NCI-H1105 (cell line): ENCODE measurements around the gene TEX264.
"Not testable (repeated sequence)": the region's sequence is repeated elsewhere in the genome, so short reads cannot be mapped to it uniquely, and the experiment has no call there.

Experiments used
- DNase-seq: peaks from one replicate; lab custom pipeline; 2025; lab: John Stamatoyannopoulos, UW

TEX264 gene, protein sequence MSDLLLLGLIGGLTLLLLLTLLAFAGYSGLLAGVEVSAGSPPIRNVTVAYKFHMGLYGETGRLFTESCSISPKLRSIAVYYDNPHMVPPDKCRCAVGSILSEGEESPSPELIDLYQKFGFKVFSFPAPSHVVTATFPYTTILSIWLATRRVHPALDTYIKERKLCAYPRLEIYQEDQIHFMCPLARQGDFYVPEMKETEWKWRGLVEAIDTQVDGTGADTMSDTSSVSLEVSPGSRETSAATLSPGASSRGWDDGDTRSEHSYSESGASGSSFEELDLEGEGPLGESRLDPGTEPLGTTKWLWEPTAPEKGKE

DNA sequence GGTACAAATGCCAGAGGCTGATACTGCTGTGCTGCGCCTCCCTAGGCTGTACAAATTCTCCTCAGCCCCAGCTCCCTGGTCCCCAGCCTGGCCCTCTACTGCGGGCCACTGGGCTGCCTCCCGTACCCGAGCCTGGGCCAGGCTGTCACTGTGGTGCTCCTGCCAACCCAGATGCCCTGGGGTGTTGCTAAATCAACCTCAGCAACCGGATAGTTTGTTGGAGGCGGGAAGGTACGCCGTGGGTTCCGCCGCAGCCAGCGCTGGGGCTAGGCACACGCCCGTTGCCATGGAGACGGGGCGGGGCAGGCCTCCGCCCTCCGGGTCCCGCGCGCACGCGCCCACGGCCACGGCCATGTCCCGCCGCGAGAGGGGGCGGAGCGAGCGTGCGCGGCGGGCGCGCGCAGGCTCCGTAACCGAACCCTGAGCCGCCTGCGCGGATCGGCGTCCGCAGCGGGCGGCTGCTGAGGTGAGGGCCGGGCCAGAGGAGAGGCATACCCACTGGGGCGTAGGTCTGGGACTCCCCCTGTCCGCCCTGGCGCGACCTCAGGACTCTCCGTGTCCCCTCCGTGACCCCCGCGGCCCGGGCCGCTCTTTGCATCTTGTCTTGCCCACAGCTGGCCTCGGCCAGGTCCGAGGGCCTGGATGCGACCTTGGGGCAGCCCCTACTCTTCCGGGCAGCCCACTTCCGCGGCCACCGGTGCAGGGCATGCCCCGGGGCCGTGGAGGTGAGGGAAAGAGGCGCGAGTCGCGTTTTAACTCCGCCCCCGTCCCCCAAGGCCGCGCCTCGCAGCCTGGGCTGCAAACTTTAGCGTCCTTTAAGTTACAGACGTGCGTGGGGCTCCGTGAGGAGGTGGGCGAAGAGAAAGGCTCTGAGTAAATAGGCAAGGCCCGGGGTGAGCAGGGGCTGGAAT lies at the start of gene TEX264:
TSS of gene TEX264 (plus strand) at position 430 of the 911 bp plus-strand sequence. CDS start 3,053 bp downstream, outside the sequence.
- peak; percentile 80 for DNase-seq

DNA sequence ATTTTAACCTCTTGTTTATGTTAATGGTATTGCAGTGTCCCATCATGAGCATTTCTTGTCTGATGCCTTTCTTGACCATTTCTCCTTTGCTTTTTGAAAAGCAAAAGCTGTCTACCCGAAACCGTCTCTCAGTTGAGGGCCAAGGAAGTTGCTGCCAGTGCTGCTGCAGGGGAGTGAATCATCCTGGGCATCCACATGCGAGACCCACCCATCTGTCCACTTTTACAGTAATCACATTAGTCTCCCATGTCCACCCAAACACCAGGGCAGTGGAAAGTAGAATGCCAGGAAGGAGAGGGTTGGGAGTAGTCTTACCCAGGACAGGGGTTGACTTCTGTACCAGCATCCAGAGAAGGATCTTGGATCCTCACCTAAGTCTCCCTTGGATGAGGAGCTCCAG lies 48.6 kb upstream of the TEX264 start:
- DNase-seq = no peak

DNA sequence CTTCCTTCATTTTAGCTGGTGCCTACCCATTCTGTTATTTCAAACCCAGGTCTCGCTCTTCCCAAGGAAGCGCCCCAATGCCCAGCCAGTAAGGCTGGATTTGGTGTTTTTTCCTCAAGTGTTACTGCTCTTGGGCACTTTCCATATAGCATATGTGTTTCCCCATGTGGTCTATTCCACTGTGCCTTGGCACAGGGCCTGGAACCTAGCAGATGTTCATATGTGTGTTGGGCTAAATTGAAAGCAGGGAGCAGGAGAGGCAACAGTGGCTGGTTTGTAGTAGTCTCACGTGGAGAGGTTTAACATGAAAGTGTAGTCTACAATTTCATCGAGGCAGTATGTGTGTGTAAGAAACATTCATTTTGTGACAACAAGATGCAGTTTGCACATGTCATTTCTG lies 48.2 kb upstream of the TEX264 start:
- no peak for DNase-seq

DNA sequence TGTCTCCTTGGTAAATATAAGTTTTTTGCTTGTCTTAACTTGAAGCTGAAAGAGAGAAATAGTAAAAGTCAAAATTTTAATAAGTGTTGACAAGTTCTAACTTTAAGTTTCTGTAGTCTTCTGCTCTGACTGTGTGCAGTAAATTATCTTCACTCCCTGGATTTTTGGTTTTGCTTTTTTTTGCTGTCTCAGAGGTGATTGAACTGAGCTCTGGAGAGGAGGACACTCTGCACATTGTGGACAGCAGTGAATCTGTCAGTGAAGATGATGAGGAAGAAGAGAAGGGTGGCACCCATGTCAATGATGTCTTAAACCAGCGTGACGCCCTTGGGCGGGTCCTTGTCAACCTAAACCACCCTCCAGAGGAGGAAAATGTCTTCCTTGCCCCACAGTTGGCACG lies 40.5 kb upstream of the TEX264 start:
- DNase-seq = no peak

DNA sequence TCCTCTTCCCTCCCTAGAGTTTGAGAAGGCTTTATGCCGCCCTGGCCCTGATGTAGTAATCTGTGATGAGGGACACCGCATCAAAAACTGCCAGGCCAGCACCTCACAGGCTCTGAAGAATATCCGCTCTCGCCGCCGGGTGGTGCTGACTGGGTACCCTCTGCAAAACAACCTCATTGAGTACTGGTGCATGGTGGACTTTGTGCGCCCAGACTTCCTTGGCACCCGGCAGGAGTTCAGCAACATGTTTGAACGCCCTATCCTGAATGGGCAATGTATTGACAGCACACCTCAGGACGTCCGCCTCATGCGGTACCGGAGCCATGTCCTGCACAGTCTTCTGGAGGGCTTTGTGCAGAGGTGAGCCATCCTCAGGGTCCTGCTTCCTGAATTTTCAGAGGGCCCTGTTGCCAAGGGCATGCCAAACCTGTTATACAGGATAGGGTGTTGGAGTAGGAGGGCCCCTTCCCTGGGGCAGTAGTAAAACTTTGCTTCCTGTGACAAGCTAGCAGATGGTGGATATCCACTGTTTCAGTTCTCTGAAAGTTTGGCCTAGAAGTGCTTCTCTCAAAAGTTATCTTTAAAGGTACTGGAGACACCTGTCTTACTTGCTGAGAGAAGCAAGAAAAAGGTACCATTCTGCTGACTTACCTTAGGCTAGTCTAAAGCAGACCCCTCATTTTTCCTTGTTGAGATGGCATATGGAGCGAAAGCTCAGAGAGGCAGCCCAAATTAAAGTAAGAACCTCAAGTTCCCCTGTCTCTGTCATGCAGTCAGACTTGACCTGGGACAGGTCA lies 33.7 kb upstream of the TEX264 start:
- no peak for DNase-seq

DNA sequence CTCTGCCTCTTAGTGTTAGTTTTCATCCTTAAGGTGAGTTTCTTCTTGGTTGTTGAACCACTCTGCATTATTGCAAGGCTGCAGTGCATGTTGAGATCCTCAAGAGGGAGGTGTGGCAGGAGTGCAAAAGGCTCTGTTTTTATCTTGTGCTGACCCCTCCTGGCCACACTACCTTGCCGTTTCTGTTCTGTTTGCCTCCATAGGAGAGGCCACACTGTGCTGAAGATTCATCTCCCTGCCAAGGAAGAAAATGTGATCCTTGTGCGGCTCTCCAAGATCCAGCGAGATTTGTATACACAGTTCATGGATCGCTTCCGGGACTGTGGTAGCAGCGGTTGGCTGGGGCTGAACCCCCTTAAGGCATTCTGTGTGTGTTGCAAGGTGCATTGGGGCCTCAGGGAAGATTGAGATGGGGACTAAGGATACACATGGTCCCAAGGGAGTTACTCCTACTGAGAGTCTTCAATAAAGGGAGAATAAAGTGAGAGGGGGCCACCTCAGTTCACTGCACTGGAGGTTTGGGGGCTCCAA lies 33.0 kb upstream of the TEX264 start:
- no peak for DNase-seq

DNA sequence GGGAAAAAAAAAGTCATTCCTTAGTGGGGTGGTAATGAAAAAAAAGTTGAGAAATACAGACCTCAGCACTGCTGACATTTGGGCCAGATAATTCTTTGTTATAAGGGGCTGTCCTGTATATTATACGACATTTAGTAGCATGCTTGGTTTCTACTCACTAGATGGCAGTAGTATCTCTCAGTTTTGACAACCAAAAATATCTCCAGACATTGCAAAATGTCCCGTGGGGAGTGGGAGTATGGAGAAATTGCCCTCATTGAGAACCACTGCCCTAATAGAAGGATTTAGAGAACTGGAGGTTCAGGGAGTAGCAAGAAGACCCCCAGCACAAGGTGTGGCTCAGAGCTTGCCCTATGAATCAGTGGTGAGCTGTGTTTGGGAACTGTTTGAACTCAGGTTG lies 28.6 kb upstream of the TEX264 start:
- no peak for DNase-seq

DNA sequence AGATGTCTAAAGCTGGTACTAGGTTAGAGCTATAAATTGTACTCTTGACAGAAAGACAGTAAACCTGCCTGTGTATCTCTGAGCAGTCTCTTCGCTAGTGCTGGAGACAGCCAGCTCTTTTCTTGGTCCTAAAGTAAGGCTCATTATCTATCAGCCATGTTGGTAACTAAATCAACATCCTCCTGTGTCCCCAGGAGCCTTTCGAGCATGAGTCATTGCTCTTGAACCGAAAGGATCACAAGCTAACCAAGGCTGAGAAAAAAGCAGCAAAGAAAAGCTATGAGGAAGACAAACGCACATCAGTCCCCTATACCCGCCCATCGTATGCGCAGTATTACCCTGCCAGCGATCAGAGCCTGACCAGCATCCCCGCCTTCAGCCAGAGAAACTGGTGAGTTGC lies 25.0 kb upstream of the TEX264 start:
- no peak for DNase-seq

DNA sequence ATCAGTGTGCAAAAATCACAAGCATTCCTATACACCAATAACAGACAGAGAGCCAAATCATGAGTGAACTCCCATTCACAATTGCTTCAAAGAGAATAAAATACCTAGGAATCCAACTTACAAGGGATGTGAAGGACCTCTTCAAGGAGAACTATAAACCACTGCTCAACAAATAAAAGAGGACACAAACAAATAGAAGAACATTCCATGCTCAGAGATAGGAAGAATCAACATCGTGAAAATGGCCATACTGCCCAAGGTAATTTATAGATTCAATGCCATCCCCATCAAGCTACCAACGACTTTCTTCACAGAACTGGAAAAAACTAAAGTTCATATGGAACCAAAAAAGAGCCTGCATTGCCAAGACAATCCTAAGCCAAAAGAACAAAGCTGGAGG lies 18.9 kb upstream of the TEX264 start:
- DNase-seq = not testable (repeated sequence)

DNA sequence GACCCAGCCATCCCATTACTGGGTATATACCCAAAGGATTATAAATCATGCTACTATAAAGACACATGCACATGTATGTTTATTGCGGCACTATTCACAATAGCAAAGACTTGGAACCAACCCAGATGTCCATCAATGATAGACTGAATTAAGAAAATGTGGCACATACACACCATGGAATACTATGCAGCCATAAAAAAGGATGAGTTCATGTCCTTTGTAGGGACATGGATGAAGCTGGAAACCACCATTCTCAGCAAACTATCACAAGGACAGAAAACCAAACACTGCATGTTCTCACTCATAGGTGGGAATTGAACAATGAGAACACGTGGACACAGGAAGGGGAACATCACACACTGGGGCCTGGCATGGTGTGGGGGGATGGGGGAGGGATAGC lies 17.6 kb upstream of the TEX264 start:
- DNase-seq = not testable (repeated sequence)

DNA sequence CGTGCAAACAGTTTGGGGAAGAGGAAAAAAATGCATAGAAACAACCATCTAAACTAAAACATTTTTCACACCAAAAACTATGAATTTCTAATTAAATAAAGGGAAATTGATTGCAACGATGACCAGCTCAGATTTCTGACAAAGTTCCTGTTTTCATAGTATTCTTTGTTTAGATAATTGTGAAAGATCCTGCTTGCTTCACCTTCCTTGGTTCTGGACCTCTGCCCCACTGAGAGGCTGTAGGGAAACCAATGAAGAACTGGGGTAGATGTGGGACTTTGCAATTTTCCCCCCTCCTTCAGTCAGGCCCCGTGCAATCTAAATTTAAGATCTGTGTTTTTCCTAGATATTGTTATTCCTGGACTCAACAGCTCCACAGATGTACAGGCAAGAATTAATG lies 13.8 kb upstream of the TEX264 start:
- no peak for DNase-seq

DNA sequence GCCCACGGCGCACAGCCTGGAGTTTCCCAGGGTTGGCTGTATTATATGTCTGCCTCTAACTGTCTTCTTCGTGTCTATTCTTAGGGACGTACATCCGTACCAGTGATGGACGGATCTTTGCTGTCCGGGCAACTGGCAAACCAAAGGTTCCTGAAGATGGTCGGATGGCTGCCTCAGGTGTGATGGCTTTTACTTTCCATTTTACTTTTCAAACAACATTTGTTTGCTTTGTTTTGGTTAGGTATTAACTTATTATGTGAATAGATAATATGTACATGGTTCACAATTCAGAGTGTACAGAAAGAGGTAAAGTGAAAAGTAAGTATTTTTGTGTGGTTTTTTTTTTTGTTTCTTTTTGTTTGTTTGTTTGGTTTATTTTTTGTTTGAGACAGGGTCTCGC lies 11.1 kb upstream of the TEX264 start:
- no peak for DNase-seq

DNA sequence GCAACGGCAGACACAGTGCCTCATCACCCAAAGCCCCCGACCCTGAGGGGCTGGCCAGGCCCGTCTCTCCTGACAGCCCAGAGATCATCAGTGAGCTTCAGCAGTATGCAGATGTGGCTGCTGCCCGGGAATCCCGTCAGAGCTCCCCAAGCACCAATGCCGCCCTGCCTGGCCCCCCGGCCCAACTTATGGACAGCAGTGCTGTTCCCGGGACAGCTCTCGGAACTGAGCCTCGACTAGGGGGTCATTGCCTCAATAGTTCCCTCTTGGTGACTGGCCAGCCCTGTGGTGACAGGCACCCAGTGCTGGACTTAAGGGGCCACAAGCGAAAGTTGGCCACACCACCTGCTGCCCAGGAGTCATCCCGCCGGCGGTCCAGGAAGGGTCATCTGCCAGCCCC lies 8.6 kb upstream of the TEX264 start:
- no peak for DNase-seq

DNA sequence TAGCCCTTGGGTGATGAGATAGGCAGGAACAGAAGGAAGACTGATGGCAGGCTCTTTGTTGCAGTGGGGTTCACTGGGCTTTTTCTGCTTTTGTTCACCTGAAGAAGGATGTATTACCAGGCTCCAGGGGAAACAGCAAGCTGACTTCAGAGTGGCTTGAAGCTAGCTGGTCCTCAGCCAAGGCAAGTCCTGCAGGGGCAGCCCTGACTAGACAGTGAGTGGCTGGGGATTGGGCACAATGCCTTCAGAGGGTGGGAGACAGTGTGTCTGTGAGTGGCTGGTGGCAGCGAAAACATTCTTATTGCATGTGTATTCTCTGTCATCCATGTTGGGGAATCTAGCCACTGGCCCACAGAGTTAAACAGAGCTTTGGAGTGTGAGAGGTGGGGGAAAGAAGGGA lies 2.3 kb upstream of the TEX264 start:
- DNase-seq = no peak

DNA sequence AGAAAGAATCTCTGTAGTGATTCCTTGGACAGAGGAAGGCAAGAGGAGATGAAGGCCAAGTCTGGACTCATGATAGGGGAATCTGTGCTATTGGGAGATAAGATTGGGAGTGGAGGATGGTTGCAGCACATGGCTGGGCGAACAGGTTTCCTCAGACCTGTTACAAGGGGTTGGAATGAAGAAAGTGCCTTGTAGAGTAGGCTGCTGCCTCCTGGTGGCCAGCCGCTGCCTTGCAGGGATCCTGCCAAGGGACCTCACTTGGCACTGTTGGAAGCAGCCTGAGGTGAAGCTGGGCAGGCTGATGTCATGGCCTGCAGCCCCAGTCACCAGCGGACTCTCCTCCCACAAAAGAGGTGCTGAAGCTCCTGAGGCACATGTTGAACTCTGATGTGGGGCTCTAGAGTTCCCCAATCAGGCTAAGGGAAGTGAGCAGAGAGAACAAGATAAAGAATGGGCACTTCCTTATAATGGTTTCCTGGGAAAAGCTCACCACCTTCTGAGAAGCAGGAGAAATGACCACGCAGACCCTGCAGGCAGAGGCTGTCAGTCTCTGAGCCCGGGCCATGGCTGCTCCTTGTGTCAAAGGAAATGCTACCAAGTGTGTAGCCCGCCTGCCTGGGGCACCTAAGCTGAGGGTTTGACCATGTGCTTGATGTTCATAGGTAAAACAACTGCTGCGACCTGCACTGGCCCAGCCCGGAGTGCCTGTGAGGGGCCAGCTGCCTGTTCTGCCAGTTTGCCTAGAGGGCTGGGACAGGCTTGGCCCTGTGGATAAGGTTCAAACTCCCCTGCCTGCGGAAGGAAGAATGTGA lies 1.6 kb upstream of the TEX264 start:
- DNase-seq = peak; percentile 46

DNA sequence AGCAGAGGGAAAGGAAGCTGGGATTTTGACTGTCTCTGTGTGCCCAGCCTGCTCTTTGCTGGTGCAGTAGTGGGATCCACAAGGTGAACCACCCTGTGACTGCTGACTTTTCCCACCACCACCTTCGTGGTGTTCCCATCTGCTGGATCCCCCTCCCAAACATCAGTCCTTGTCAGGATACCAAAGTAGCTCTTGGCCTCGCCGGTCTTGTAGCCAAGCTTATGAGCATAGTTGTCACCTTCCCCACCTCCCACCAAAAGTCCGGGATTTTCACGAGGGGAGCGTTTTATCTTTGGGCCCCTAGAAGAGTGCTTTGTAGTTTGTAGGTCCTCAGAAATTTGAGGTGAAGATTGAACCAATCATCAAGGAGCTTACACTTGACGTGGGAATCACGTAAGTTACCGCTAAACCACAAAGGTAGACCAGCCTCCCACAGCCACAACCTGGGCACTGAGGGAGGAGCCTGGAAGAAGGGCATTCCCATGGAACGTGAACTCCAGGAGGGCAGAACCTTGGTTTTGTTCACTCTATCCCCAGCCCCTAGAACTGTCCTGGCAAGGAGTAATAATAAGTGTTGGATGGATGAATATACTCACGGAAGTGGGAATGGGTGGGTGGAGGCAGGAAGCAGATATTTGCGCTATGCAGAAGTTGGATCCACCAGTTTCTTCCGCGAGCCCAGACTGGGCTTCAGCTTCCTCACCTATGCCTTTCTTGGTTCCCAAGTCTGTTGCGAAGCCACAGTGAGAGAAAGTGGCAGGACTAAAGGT lies 814 bp upstream of the TEX264 start:
- no peak for DNase-seq

DNA sequence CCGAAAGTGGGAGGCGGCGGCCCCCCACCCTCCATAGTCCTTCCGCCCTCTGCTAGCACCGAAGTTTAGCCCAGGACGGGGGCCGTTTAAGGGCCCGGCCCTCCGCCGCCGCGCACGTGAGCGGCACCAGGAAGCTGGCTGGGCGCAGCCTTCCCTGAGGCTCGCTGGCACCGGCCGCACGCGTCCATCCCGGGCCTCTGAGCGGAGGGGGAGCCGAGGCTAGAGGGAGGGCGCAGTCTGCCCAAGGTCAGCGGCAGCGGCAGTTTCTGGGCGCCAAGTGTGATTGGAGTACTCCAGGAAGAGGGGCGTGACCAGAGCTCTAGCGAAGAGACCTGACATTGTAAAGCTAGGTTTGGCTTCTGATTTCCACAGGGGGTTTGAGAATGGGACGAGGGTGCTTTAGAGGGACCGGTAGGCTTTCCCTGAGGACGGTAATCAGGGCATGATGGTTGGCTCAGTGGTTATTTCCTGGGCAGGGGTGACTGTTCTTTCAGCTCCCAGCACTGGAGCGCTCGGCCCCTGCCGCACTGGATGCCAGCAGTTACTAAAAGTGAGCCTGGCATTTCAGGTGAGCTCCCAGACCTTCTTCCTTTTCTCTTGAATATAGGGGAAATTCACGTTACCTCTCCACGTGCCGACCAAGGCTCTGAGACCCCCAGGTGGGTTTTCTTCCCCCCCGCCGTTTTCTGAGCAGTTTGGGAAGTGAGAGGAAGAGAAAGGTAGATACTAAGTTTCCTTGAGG lies 853 bp downstream of the TEX264 start:
- peak; percentile 26 for DNase-seq

DNA sequence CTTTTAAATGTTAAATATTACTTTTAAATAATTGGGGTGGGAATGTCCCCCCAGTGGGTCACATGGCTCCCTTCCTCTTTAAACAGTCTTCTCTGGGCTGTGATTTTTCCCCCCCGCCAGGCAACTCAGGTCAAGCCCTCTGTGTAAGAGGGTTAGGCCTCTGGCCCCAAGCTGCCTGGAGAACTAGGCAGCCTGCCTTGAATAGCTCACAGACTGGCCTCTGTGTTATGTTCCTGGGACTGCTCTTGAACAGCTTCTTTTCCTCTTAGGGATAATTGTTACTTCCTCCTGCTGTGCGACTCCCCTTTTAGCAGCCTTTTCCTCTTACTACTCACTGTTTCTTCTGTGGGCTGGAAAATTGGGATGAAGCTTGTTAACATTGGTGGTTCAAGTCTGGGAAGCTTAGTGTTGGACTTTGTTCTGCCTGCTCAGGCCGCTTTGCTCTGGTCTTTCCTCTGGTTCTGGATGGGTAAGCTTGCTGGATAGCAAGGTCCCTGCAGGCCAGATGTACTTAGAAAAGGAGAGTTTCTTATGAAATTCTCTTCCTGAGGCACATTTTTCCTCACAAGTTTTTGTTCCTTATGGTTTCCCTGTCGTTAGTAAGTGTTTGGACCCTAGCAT lies 2.2 kb downstream of the TEX264 start:
- no peak for DNase-seq
